Chondrocyte (in vitro differentiated cells): ENCODE data around the gene TSC1. TPM values are rescaled to one million over a fixed set of nuclear protein-coding genes. Genes with fewer than 3 reads are reported as not detected.
A peak's percentile ranks its signal among the peaks of the same experiment; 100 is the strongest.

Experiments
- DNase-seq: peaks from one replicate; pipeline ENCODE4 v3.0.0; 2021; ENCODE audit warnings: mixed read lengths, low spot score
- H3K27ac Mint-ChIP-seq: one replicate; pipeline ENCODE4 v1.8.0; 2021; ENCODE audit warnings: mild to moderate bottlenecking, moderate library complexity, mixed read lengths; ENCODE audit not compliant: unreplicated experiment
- H3K27me3 Mint-ChIP-seq: 2 replicates; pipeline ENCODE4 v1.8.0; 2021; ENCODE audit warnings: low read depth, mixed read lengths
- H3K36me3 Mint-ChIP-seq: 2 replicates; pipeline ENCODE4 v1.8.0; 2021; ENCODE audit warnings: low read depth, mixed read lengths
- H3K4me1 Mint-ChIP-seq: 2 replicates; pipeline ENCODE4 v1.8.0; 2021; ENCODE audit warnings: low read depth, mild to moderate bottlenecking, mixed read lengths
- H3K4me3 Mint-ChIP-seq: one replicate; pipeline ENCODE4 v1.8.0; 2021; ENCODE audit warnings: mild to moderate bottlenecking, moderate library complexity, mixed read lengths; ENCODE audit not compliant: unreplicated experiment
- H3K9me3 Mint-ChIP-seq: 2 replicates; pipeline ENCODE4 v1.8.0; 2021; ENCODE audit warnings: low read depth, mixed read lengths
- CTCF ChIP-seq: fragments of 200-600 bp; sonication (generic); IDR thresholded peaks from 2 replicates; pipeline ENCODE4 v1.5.0; 2021; ENCODE audit warnings: antibody characterized with exemption, mild to moderate bottlenecking, moderate library complexity
- total RNA-seq: library from RNA; stranded (reverse); gene quantifications from 3 replicates; pipeline ENCODE4 v1.2.1, GENCODE V29; 2021

The TSC1 gene
- total RNA-seq, 1 donor from 2014 or later = 42.5 TPM

- no peak for TF ChIP-seq CTCF
- Mint-ChIP-seq H3K9me3 (no peaks in the 10 kb centered on the region), H3K27me3 (peaks cover 8% of the 10 kb centered on the region), H3K27ac (no peak overlapping the region), H3K4me1 (no peaks in the 10 kb centered on the region), H3K4me3 (no peak overlapping the region), H3K36me3 (peaks cover 4% of the 10 kb centered on the region)
- no peak for DNase-seq
These were observed 81.9 kb downstream of the TSC1 start for GRCh38 chr9:132862533-132862932.

- Mint-ChIP-seq H3K9me3 (no peaks in the 10 kb centered on the region), H3K36me3 (peaks cover 4% of the 10 kb centered on the region), H3K4me3 (no peak overlapping the region), H3K27ac (no peak overlapping the region), H3K4me1 (peaks cover 4% of the 10 kb centered on the region), H3K27me3 (peaks cover 8% of the 10 kb centered on the region)
- TF ChIP-seq CTCF = no peak
- DNase-seq = no peak
These were observed 82.8 kb downstream of the TSC1 start for GRCh38 chr9:132861666-132862065.

DNA sequence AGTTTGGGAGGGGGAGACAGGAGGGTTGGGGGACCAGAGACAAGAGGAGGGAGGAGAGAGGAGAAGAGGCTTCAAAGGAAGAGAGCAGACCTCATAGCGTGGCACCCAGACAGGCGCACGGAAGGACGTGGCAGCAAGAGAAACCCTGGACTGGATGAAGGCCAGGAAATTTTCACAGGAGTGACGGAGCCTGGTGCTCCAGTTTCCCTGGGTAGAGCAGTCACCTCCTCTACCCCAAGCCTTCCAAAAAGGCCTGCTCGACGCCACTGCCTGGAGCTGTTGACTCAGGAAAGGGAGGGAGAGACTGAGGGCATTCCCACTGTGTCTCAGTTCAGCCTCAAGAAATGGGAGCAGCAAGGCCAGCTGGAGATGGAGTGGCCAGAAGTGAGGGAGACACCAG is 85.7 kb downstream of the TSC1 start:
- Mint-ChIP-seq H3K4me3 (no peak overlapping the region), H3K27ac (no peak overlapping the region), H3K36me3 (peaks cover 2% of the 10 kb centered on the region), H3K27me3 (peaks cover 16% of the 10 kb centered on the region), H3K4me1 (peaks cover 4% of the 10 kb centered on the region), H3K9me3 (no peaks in the 10 kb centered on the region)
- no peak for DNase-seq
- TF ChIP-seq CTCF = no peak

DNA sequence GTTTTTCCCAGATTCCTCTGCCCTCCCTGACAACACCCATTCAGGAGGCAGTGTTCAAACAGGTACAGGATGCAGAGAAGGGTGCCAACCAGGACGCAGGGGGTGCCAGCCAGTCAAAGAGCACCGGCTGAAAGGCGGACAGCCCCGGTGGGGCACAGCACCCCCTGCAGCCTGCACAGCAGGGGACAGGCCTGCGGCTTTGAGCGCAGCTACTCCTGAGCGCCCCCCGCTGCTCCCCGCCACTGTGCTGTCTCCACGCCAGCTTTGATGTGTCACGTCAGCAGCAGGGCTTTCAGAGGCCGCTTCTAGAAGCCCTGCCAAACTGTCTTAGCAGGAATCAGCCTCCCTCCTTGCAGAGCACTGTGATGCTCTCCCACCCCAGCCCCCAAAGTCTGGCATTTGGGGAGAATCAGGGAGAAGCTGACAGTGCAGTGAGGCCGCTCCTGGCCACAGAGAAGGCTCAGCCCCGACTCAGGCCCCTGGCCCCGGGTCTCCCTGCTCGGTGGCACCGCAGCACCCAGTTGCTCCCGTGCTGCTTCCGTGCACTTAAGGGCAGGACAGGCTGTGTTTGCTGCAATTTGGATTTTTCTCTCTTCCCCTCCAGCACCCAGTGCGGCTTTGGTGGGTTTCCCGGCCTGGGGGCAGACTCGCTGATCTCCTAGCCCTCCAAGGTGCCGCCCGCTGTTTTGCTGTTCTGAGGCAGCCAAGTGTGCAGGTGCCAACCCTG is 86.6 kb downstream of the TSC1 start:
- no peak overlapping the region for H3K27ac Mint-ChIP-seq
- DNase-seq = no peak
- no peaks in the 10 kb centered on the region for H3K9me3 Mint-ChIP-seq
- peaks cover 2% of the 10 kb centered on the region for H3K36me3 Mint-ChIP-seq
- no peak overlapping the region for H3K4me3 Mint-ChIP-seq
- TF ChIP-seq CTCF = peak; percentile 34
- peaks cover 16% of the 10 kb centered on the region for H3K27me3 Mint-ChIP-seq
- H3K4me1 Mint-ChIP-seq = peaks cover 4% of the 10 kb centered on the region

- Mint-ChIP-seq H3K4me3 (no peak overlapping the region), H3K9me3 (no peaks in the 10 kb centered on the region), H3K27ac (no peak overlapping the region), H3K27me3 (peaks cover 18% of the 10 kb centered on the region), H3K36me3 (peaks cover 2% of the 10 kb centered on the region), H3K4me1 (peaks cover 4% of the 10 kb centered on the region)
- no peak for TF ChIP-seq CTCF
- no peak for DNase-seq
These were observed 87.4 kb downstream of the TSC1 start for GRCh38 chr9:132857031-132857430.
